Measurements from ENCODE around the gene PRELID3B. TPM values are rescaled to one million over a fixed set of nuclear protein-coding genes. Genes with fewer than 3 reads are reported as not detected.

The PRELID3B gene
- total and polyA plus RNA-seq, 2 of the 13 experiments (the other 11 are each of a cell fraction or from before 2014, with no cell fraction given): 23.3 to 42.6 TPM

- ChIA-PET CTCF (ENCODE audit: low intra/inter-chr PET ratio, low total read pairs) (no interaction called here), POLR2A (interaction anchor here (0.8 to 2.3 kb wide), 4 partner anchors 10 to 40 kb away, joined by 3 to 7 read pairs (median 6); partner anchors contain the start of gene ATP5F1E)
- ATAC-seq (peak; percentile 21), FAIRE-seq (peak; percentile 71), DNase-seq (ENCODE audit: low spot score) (peak; percentile 89)
- H3K9ac ChIP-seq (ENCODE audit: insufficient read depth, low read depth, low read length): no peak overlapping the region
- BruUV-seq (replicated peaks): no TSS peak
- peaks cover 3% of the 10 kb centered on the region for H3K79me2 ChIP-seq (ENCODE audit: insufficient read depth, low read length)
- peaks cover 63 to 86% of the 10 kb centered on the region in 2 experiments for H3K36me3 ChIP-seq (replicated peaks in 1 of 2; ENCODE audit: control insufficient read depth in 1 of 2, insufficient read depth in 2 of 2, low read length in 2 of 2)
- in situ Hi-C loops (cut with HindIII; ENCODE audit: extremely low pct_ligation_motif_present, low pct_unique_long_range_greater_than_20kb) (no loop called here), intact Hi-C loops (cut with micrococcal nuclease; ENCODE audit: unreplicated experiment) (loop anchor here (1.0 kb wide), 1 partner anchor 10 kb away; the partner anchor contains the start of gene NELFCD)
- H3K27ac ChIP-seq (ENCODE audit: extremely low read length, insufficient read depth, low read length): peak overlapping the region; percentile 22
- no peak overlapping the region for H3K4me3 ChIP-seq (replicated peaks in 1 of 3; ENCODE audit: insufficient read depth in 1 of 3, low read depth in 2 of 3, low read length in 3 of 3)
- H4K20me1 ChIP-seq (ENCODE audit: insufficient read depth, low read length): no peaks in the 10 kb centered on the region
- H3K27me3 ChIP-seq (ENCODE audit: control insufficient read depth in 1 of 2, insufficient read depth in 2 of 2, low read length in 2 of 2): no peaks in the 10 kb centered on the region
- no peak overlapping the region for H3K4me2 ChIP-seq (ENCODE audit: low read depth, low read length)
- no peak overlapping the region for H2AFZ ChIP-seq (ENCODE audit: low read length)
- no peaks in the 10 kb centered on the region for H3K9me3 ChIP-seq (ENCODE audit: low read length)
- H3K4me1 ChIP-seq (ENCODE audit: insufficient read depth, low read length): peaks cover 71% of the 10 kb centered on the region
- WGBS (ENCODE audit: low lambda C conversion rate): 40% methylated on average over 9 of the region's 9 CpGs
- TF ChIP-seq NR2F2 (IDR thresholded peaks at IDR 0.05; ENCODE audit: borderline replicate concordance, low read depth) (peak; percentile 32; the same call in 1 of the 2 replicates), BORCS8-MEF2B (CRISPR knock-in tag; IDR thresholded peaks at IDR 0.05) (no peak), ZNF235 (CRISPR knock-in tag; IDR thresholded peaks at IDR 0.05; ENCODE audit: borderline replicate concordance) (no peak), SALL1 (CRISPR knock-in tag; IDR thresholded peaks at IDR 0.05) (peak; percentile 29; the same call in 1 of the 2 replicates), RARG (CRISPR knock-in tag; IDR thresholded peaks at IDR 0.05; ENCODE audit: low read depth) (no peak), KDM2A (CRISPR knock-in tag; IDR thresholded peaks at IDR 0.05; ENCODE audit: borderline replicate concordance, low read depth) (no peak), ZNF530 (CRISPR knock-in tag; IDR thresholded peaks at IDR 0.05; ENCODE audit: low read depth) (no peak), KLF9 (CRISPR knock-in tag; IDR thresholded peaks at IDR 0.05; ENCODE audit: low read depth) (no peak), MXD4 (CRISPR knock-in tag; IDR thresholded peaks at IDR 0.05) (no peak), ZNF547 (CRISPR knock-in tag; IDR thresholded peaks at IDR 0.05) (no peak), EED (CRISPR knock-in tag; IDR thresholded peaks at IDR 0.05) (no peak), BCL6 (CRISPR knock-in tag; IDR thresholded peaks at IDR 0.05) (0 out of 2 replicates have a peak, but pooled peaks have one; percentile 15), GATAD1 (CRISPR knock-in tag; IDR thresholded peaks at IDR 0.05) (no peak), ZUFSP (CRISPR knock-in tag; IDR thresholded peaks at IDR 0.05; ENCODE audit: borderline replicate concordance) (no peak), CREM (IDR thresholded peaks at IDR 0.05) (peak; percentile 48; the same call in 1 of the 2 replicates), CREM (CRISPR knock-in tag; IDR thresholded peaks at IDR 0.05) (no peak), PRPF4 (IDR thresholded peaks at IDR 0.05; ENCODE audit: low read depth, low read length, poor library complexity, severe bottlenecking) (peak; percentile 5), THRA (CRISPR knock-in tag; IDR thresholded peaks at IDR 0.05; ENCODE audit: borderline replicate concordance) (no peak), SAP130 (CRISPR knock-in tag; IDR thresholded peaks at IDR 0.05; ENCODE audit: low read depth) (peak; percentile 34; the same call in 1 of the 2 replicates), MZF1 (CRISPR knock-in tag; IDR thresholded peaks at IDR 0.05; ENCODE audit: borderline replicate concordance) (no peak), ZBTB38 (CRISPR knock-in tag; IDR thresholded peaks at IDR 0.05) (peak; percentile 79), MTF1 (CRISPR knock-in tag; IDR thresholded peaks at IDR 0.05) (no peak), PPARG (CRISPR knock-in tag; conservative IDR thresholded peaks at IDR 0.05) (no peak), TCF7 (IDR thresholded peaks at IDR 0.05; ENCODE audit: low read depth) (0 out of 2 replicates have a peak, but pooled peaks have one; percentile 44), SOX6 (IDR thresholded peaks at IDR 0.05) (no peak), SOX6 (CRISPR knock-in tag; IDR thresholded peaks at IDR 0.05) (peak; percentile 54), ERF (CRISPR knock-in tag; IDR thresholded peaks at IDR 0.05) (no peak)
These were observed 50.9 kb downstream of the PRELID3B start for GRCh38 chr20:58991715-58992114.

Data from HepG2 (cell line).